Liver (tissue), 9 donors: Measurements from ENCODE around the gene CSNK2A2. TPM values are rescaled to one million over a fixed set of nuclear protein-coding genes. Genes with fewer than 3 reads are reported as not detected.

ENCODE experiments used
- DNase-seq: peaks from one replicate; pipeline ENCODE4 v3.0.0-alpha.2; 2017; ENCODE audit warnings: low spot score
- H3K27ac ChIP-seq, 2 donors: one replicate each; pipeline ENCODE4 v1.7.0; 2013; ENCODE audit warnings: inconsistent platforms in 2 of 2, low read length in 2 of 2, control low read depth in 1 of 2, low read depth in 1 of 2, mild to moderate bottlenecking in 1 of 2
- H3K27me3 ChIP-seq, 4 donors: one replicate each; pipeline versions ENCODE4 v1.6.1 to v1.7.0; 2013; ENCODE audit warnings: low read length in 3 of 4, inconsistent platforms in 1 of 4, mild to moderate bottlenecking in 1 of 4, moderate library complexity in 1 of 4; ENCODE audit not compliant: control insufficient read depth in 4 of 4, insufficient read depth in 4 of 4
- H3K36me3 ChIP-seq, 4 donors: one replicate each; pipeline versions ENCODE4 v1.6.1 to v1.7.0; 2013; ENCODE audit warnings: low read length in 3 of 4, mild to moderate bottlenecking in 3 of 4, low read depth in 1 of 4, moderate library complexity in 1 of 4; ENCODE audit not compliant: control insufficient read depth in 4 of 4, insufficient read depth in 3 of 4
- H3K4me1 ChIP-seq, 4 donors: one replicate each; pipeline versions ENCODE4 v1.6.1 to v1.7.0; 2013; ENCODE audit warnings: low read length in 3 of 4, mild to moderate bottlenecking in 3 of 4, moderate library complexity in 1 of 4; ENCODE audit not compliant: control insufficient read depth in 4 of 4, insufficient read depth in 4 of 4
- H3K4me3 ChIP-seq, 3 donors: one replicate each; pipeline versions ENCODE4 v1.6.1 to v1.7.0; 2013; ENCODE audit warnings: low read length in 3 of 3, control low read depth in 1 of 3, low read depth in 1 of 3, mild to moderate bottlenecking in 1 of 3
- H3K9ac ChIP-seq, 2 donors: one replicate each; pipeline ENCODE4 v1.7.0; 2013; ENCODE audit warnings: low read length in 2 of 2, mild to moderate bottlenecking in 2 of 2, moderate library complexity in 2 of 2, control low read depth in 1 of 2, low read depth in 1 of 2
- H3K9me3 ChIP-seq, 4 donors: one replicate each; pipeline versions ENCODE4 v1.6.1 to v1.7.0; 2013; ENCODE audit warnings: low read length in 3 of 4; ENCODE audit not compliant: control insufficient read depth in 4 of 4
- EGR1 ChIP-seq, 2 donors: IDR thresholded peaks; 2 replicates each; pipeline ENCODE4 v1.6.1; 2016 to 2018; ENCODE audit warnings: antibody characterized with exemption in 2 of 2, low read depth in 2 of 2
- FOXA1 ChIP-seq: IDR thresholded peaks from 2 replicates; pipeline ENCODE4 v1.6.1; 2016; ENCODE audit warnings: antibody characterized with exemption
- FOXA2 ChIP-seq: IDR thresholded peaks from 2 replicates; pipeline ENCODE4 v1.6.1; 2016; ENCODE audit warnings: antibody characterized with exemption
- GABPA ChIP-seq, 2 donors: IDR thresholded peaks in 1 of 2; conservative IDR thresholded peaks in 1 of 2; 2 replicates each; pipeline ENCODE4 v1.6.1; 2016; ENCODE audit warnings: antibody characterized with exemption in 2 of 2, mild to moderate bottlenecking in 1 of 2, moderate library complexity in 1 of 2
- HNF4A ChIP-seq, 2 donors: conservative IDR thresholded peaks; 2 replicates each; pipeline ENCODE4 v1.6.1; 2016; ENCODE audit warnings: antibody characterized with exemption in 2 of 2, mild to moderate bottlenecking in 2 of 2
- HNF4G ChIP-seq: IDR thresholded peaks from 2 replicates; pipeline ENCODE4 v1.6.1; 2016; ENCODE audit warnings: antibody characterized with exemption
- JUND ChIP-seq, 2 donors: IDR thresholded peaks; 2 replicates each; pipeline ENCODE4 v1.6.1; 2016; ENCODE audit warnings: antibody characterized with exemption in 2 of 2
- MAX ChIP-seq: IDR thresholded peaks from 2 replicates; pipeline ENCODE4 v1.6.1; 2016; ENCODE audit warnings: antibody characterized with exemption
- NR2F2 ChIP-seq: IDR thresholded peaks from 2 replicates; pipeline ENCODE4 v1.6.1; 2016; ENCODE audit warnings: antibody characterized with exemption
- RAD21 ChIP-seq, 2 donors: IDR thresholded peaks; 2 replicates each; pipeline ENCODE4 v1.6.1; 2016; ENCODE audit warnings: antibody characterized with exemption in 2 of 2, mild to moderate bottlenecking in 2 of 2
- RXRA ChIP-seq, 2 donors: IDR thresholded peaks; 2 replicates each; pipeline ENCODE4 v1.6.1; 2017 to 2018; ENCODE audit warnings: antibody characterized with exemption in 2 of 2, mild to moderate bottlenecking in 1 of 2
- SP1 ChIP-seq: IDR thresholded peaks from 2 replicates; pipeline ENCODE4 v1.6.1; 2018; ENCODE audit warnings: antibody characterized with exemption, mild to moderate bottlenecking
- TAF1 ChIP-seq: conservative IDR thresholded peaks from 2 replicates; pipeline ENCODE4 v1.6.1; 2016; ENCODE audit warnings: antibody characterized with exemption, mild to moderate bottlenecking
- YY1 ChIP-seq: IDR thresholded peaks from 2 replicates; pipeline ENCODE4 v1.6.1; 2016; ENCODE audit warnings: antibody characterized with exemption, mild to moderate bottlenecking
- ZBTB33 ChIP-seq: IDR thresholded peaks from 2 replicates; pipeline ENCODE4 v1.6.1; 2016; ENCODE audit warnings: antibody characterized with exemption
- WGBS: extraction: QIAGEN DNeasy Blood & Tissue Kit; methylation state at CpG from one replicate; pipeline ENCODE4 v1.1.7; 2013; 5-methylcytosine and 5-hydroxymethylcytosine counted together
- polyA plus RNA-seq, 2 donors: library from polyadenylated mRNA; stranded (reverse) in 1 of 2; unstranded in 1 of 2; fragments of 200-250 nt in 1 of 2; fragments of >200 nt in 1 of 2; fragmentation: Nextera tagmentation in 1 of 2; extraction: Ambion mirVana in 1 of 2; gene quantifications; one replicate each; pipeline versions ENCODE4 v1.2.1 to v1.2.3, GENCODE V29; 2013 to 2015
- total RNA-seq, 2 donors: library from RNA; depleted of rRNA; stranded (reverse); fragments of >200 nt; gene quantifications; one replicate each; pipeline ENCODE4 v1.2.3, GENCODE V29; 2014
- TF ChIP-seq, protein P1 (sequence below): fragments of 150-350 bp; IDR thresholded peaks from 2 replicates; pipeline ENCODE4 v1.5.1; 2017; ENCODE audit warnings: improper control_type of control experiment, low read depth, low read length; ENCODE audit not compliant: missing input control
- TF ChIP-seq, protein P2 (sequence below): IDR thresholded peaks from 2 replicates; pipeline ENCODE4 v1.6.1; 2016; ENCODE audit warnings: antibody characterized with exemption, mild to moderate bottlenecking
- TF ChIP-seq, protein P3 (sequence below): IDR thresholded peaks from 2 replicates; pipeline ENCODE4 v1.6.1; 2016; ENCODE audit warnings: antibody characterized with exemption
- donor health status: healthy.
- donor health status: healthy.
- donor health status: healthy.
- donor health status: healthy.
- donor health status: healthy.

The CSNK2A2 gene
- total and polyA plus RNA-seq, 4 donors, result 9.4 to 21.0 (median 14.7) TPM

DNA sequence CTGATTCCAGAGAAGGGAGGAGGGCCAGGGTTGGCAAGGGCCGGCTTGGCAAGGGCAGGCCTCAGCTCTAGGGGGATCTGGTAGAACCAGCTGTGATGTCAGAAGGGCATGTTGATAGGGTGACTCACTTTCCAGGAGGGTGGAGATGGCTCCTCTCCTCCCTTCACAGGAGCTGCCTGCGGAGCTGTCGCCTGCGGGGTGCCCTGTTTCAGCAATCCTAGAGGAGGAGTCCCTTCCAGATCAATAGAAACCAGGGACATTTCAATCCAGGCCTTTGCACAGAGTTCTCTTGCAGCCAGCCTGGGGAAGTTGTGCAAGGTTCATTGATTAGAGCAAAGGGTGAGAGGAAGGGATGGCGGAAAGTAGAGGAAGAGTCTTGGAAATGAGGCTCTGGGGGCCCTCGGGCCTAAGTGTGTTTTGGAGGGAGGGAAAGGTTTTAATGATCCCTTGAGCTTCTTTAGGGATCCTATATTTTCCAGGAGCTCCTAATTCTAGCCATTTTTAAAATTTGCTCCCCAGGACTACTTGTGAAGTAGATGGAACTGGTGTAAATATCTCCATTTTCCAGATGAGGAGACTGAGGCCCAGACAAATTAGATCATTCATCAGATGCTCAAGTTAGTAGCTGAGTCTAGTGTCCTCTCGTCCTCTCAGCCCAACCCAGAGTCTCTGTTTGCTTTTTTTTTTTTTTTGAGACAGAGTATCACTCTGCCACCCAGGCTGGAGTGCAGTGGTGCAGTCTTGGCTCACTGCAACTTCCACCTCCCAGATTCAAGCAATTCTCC is 24.8 kb upstream of the CSNK2A2 start:
- WGBS, result 34% methylated on average over 7 of the region's 7 CpGs
- Histone ChIP-seq H3K4me1 (peaks cover 4 to 15% (median 11%) of the 10 kb centered on the region in 4 donors), H3K36me3 (no peaks in the 10 kb centered on the region), H3K27me3 (no peaks in the 10 kb centered on the region), H3K4me3 (no peak overlapping the region), H3K9ac (no peak overlapping the region), H3K27ac (peak overlapping the region; percentile 61 to 71), H3K9me3 (no peaks in the 10 kb centered on the region)
- TF ChIP-seq, protein P1, sequence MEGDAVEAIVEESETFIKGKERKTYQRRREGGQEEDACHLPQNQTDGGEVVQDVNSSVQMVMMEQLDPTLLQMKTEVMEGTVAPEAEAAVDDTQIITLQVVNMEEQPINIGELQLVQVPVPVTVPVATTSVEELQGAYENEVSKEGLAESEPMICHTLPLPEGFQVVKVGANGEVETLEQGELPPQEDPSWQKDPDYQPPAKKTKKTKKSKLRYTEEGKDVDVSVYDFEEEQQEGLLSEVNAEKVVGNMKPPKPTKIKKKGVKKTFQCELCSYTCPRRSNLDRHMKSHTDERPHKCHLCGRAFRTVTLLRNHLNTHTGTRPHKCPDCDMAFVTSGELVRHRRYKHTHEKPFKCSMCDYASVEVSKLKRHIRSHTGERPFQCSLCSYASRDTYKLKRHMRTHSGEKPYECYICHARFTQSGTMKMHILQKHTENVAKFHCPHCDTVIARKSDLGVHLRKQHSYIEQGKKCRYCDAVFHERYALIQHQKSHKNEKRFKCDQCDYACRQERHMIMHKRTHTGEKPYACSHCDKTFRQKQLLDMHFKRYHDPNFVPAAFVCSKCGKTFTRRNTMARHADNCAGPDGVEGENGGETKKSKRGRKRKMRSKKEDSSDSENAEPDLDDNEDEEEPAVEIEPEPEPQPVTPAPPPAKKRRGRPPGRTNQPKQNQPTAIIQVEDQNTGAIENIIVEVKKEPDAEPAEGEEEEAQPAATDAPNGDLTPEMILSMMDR, result no peak
- TF ChIP-seq FOXA1 (peak; percentile 66), ZBTB33 (peak; percentile 79), EGR1 (IDR thresholded peaks at IDR 0.05; ENCODE audit: low read depth in 2 of 2) (peak; percentile 22 to 89), SP1 (peak; percentile 93), RXRA (IDR thresholded peaks at IDR 0.05) (peak; percentile 80 to 87), RAD21 (IDR thresholded peaks at IDR 0.05) (peak; percentile 43 to 59), HNF4G (peak; percentile 69), YY1 (peak; percentile 93), NR2F2 (peak; percentile 38), GABPA (IDR thresholded peaks at IDR 0.05 in 1 of 2, conservative IDR thresholded peaks at IDR 0.05 in 1 of 2) (peak in 1 of 2 donors; percentile 68), FOXA2 (peak; percentile 30), MAX (peak; percentile 96), HNF4A (conservative IDR thresholded peaks at IDR 0.05) (peak; percentile 90 to 91), TAF1 (peak; percentile 67), JUND (IDR thresholded peaks at IDR 0.05) (peak; percentile 96 to 98)
- TF ChIP-seq, protein P2, sequence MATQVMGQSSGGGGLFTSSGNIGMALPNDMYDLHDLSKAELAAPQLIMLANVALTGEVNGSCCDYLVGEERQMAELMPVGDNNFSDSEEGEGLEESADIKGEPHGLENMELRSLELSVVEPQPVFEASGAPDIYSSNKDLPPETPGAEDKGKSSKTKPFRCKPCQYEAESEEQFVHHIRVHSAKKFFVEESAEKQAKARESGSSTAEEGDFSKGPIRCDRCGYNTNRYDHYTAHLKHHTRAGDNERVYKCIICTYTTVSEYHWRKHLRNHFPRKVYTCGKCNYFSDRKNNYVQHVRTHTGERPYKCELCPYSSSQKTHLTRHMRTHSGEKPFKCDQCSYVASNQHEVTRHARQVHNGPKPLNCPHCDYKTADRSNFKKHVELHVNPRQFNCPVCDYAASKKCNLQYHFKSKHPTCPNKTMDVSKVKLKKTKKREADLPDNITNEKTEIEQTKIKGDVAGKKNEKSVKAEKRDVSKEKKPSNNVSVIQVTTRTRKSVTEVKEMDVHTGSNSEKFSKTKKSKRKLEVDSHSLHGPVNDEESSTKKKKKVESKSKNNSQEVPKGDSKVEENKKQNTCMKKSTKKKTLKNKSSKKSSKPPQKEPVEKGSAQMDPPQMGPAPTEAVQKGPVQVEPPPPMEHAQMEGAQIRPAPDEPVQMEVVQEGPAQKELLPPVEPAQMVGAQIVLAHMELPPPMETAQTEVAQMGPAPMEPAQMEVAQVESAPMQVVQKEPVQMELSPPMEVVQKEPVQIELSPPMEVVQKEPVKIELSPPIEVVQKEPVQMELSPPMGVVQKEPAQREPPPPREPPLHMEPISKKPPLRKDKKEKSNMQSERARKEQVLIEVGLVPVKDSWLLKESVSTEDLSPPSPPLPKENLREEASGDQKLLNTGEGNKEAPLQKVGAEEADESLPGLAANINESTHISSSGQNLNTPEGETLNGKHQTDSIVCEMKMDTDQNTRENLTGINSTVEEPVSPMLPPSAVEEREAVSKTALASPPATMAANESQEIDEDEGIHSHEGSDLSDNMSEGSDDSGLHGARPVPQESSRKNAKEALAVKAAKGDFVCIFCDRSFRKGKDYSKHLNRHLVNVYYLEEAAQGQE, result peak; percentile 23
- TF ChIP-seq, protein P3, sequence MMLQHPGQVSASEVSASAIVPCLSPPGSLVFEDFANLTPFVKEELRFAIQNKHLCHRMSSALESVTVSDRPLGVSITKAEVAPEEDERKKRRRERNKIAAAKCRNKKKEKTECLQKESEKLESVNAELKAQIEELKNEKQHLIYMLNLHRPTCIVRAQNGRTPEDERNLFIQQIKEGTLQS, result peak; percentile 92
- peak; percentile 41 for DNase-seq
